Measurements from ENCODE around the gene OR8H3.
"Not testable (repeated sequence)": the region's sequence is repeated elsewhere in the genome, so short reads cannot be mapped to it uniquely, and the experiment has no call there.

The OR8H3 gene

GRCh38 chr11:56122073-56122472 is at the start of gene OR8H3:
Gene OR8H3 (plus strand): TSS chr11:56122373. CDS start chr11:56122373, 0 bp downstream.
- peaks cover 5% of the 10 kb centered on the region for H3K9me3 Mint-ChIP-seq (ENCODE audit: low read depth)
- H3K27me3 Mint-ChIP-seq, result no peaks in the 10 kb centered on the region
- H3K36me3 Mint-ChIP-seq, result no peaks in the 10 kb centered on the region
- no peak within 1 kb of the TSS for H3K27ac Mint-ChIP-seq
- no peaks in the 10 kb centered on the region for H3K4me1 Mint-ChIP-seq (ENCODE audit: low read depth)
- no peak within 1 kb of the TSS for H3K4me3 Mint-ChIP-seq

DNA sequence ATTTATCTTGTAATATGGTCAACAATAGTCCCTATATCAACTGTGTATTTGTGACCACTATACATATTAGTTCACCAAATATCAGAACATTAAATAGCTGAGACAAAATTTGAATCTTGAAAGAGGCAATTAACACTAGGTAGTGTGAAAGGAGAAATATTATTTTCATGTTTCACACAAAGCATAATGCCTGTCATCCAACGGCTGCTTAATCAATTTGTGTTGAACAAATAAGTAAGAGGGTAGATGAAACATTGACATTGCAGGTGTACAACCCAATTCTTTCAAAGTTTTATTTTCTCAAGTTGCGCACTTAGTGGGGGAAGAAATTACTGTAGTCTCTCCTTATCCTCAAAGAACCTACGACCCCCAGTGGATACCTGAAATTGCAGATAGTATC is 32.5 kb upstream of the OR8H3 start:
- Mint-ChIP-seq H3K4me3 (no peak overlapping the region), H3K27me3 (no peaks in the 10 kb centered on the region), H3K36me3 (no peaks in the 10 kb centered on the region), H3K9me3 (ENCODE audit: low read depth) (peaks cover 8% of the 10 kb centered on the region), H3K27ac (no peak overlapping the region), H3K4me1 (ENCODE audit: low read depth) (no peaks in the 10 kb centered on the region)

DNA sequence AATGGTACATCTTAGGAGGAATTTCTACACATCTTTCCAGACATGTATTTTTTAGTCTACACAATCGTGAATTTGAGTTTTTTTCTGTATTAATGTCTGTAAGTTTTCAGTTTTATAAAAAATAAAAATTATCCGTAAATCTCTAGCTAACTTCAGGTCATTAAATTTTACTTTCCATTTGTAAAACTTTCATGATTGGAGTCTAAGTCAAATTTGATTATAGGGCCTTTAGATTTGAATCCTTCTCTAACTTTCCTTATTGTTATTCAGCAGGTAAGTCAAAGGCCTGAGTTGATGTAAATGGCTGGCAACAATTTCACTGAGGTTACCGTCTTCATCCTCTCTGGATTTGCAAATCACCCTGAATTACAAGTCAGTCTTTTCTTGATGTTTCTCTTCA is 29.2 kb upstream of the OR8H3 start, which contains the start of gene OR8I2:
Gene OR8I2, plus strand, starts transcription at position 301 of the 400 bp plus-strand sequence. Its CDS starts 0 bp downstream, at position 301.
- H3K36me3 Mint-ChIP-seq, result no peaks in the 10 kb centered on the region
- H3K4me1 Mint-ChIP-seq (ENCODE audit: low read depth), result no peaks in the 10 kb centered on the region
- H3K27me3 Mint-ChIP-seq, result no peaks in the 10 kb centered on the region
- H3K4me3 Mint-ChIP-seq, result no peak within 1 kb of the TSS
- peaks cover 8% of the 10 kb centered on the region for H3K9me3 Mint-ChIP-seq (ENCODE audit: low read depth)
- H3K27ac Mint-ChIP-seq, result no peak within 1 kb of the TSS

DNA sequence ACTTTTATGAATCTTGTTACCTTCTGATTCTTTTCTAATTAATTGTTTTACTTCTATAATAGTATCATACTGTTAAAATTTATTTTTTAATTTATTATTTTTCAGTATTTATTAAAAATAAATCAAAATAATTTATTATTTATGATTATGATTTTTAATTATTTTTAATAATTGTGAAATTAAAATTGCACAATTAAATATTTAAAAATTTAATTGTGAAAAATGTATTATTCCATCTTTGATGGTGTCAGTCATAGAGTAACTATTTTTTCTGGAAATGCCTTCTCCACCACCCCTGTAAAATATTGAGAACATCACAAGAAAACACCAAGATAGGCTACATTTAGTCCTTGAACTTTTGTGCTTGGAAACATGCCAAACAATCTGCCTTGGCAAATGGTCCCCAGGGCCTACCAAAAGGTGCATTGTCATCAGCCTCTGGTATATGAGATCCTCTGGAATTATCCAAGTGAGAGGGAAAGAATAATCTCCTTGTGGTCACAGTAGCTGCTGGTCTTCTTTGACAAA is 18.9 kb upstream of the OR8H3 start, which contains the start of gene OR8H2:
Gene OR8H2, plus strand, starts transcription at position 478 of the 528 bp plus-strand sequence. CDS start 1,356 bp downstream, outside the sequence.
- H3K27me3 Mint-ChIP-seq, result no peaks in the 10 kb centered on the region
- H3K27ac Mint-ChIP-seq, result no peak within 1 kb of the TSS
- no peaks in the 10 kb centered on the region for H3K36me3 Mint-ChIP-seq
- H3K4me1 Mint-ChIP-seq (ENCODE audit: low read depth), result no peaks in the 10 kb centered on the region
- peaks cover 4% of the 10 kb centered on the region for H3K9me3 Mint-ChIP-seq (ENCODE audit: low read depth)
- H3K4me3 Mint-ChIP-seq, result no peak within 1 kb of the TSS

- Mint-ChIP-seq H3K9me3 (ENCODE audit: low read depth) (peaks cover 6% of the 10 kb centered on the region), H3K4me3 (no peak within 1 kb of the TSS), H3K4me1 (ENCODE audit: low read depth) (no peaks in the 10 kb centered on the region), H3K27ac (no peak within 1 kb of the TSS), H3K36me3 (no peaks in the 10 kb centered on the region), H3K27me3 (no peaks in the 10 kb centered on the region)
These were observed 18.0 kb downstream of the OR8H3 start, which contains the start of gene OR8J3 for GRCh38 chr11:56140151-56140661. Gene OR8J3 (minus strand): TSS chr11:56140201. CDS start chr11:56137718, 2,483 bp downstream.

DNA sequence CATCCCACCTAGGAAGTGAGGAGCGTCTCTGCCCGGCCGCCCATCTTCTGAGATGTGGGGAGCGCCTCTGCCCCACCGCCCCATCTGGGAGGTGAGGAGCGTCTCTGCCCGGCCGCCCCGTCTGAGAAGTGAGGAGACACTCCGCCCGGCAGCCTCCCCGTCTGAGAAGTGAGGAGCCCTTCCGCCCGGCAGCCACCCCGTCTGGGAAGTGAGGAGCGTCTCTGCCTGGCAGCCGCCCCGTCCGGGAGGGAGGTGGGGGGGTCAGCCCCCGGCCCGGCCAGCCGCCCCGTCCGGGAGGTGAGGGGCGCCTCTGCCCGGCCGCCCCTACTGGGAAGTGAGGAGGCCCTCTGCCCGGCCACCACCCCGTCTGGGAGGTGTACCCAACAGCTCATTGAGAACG is 21.5 kb downstream of the OR8H3 start:
- not testable (repeated sequence) for H3K4me1 Mint-ChIP-seq (ENCODE audit: low read depth); H3K9me3 Mint-ChIP-seq (ENCODE audit: low read depth); H3K27me3 Mint-ChIP-seq; H3K27ac Mint-ChIP-seq; H3K36me3 Mint-ChIP-seq; H3K4me3 Mint-ChIP-seq

DNA sequence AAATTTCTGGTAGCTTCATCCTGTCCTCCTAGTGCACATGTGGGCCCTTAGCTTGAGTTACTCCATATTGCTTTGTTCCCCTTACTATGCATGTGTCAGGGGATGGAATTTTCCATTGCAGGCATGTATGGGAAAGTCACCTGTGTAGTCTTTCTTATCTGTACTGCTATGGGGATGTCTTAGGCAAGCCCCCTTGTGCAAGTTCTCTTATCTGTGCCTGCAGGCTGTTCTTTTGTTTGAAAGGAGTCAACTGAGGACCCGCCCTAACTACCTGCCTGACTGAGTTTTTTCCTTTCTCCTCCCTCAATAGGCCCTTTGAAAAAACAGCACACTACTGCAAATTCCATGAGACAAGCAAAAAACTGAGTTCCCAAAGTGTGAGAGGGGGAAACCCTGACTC is 29.2 kb downstream of the OR8H3 start:
- H3K27me3 Mint-ChIP-seq, result no peaks in the 10 kb centered on the region

GRCh38 chr11:56152333-56152732 is 30.2 kb downstream of the OR8H3 start:
- no peak overlapping the region for H3K4me3 Mint-ChIP-seq
- H3K36me3 Mint-ChIP-seq, result no peaks in the 10 kb centered on the region
- peaks cover 21% of the 10 kb centered on the region for H3K9me3 Mint-ChIP-seq (ENCODE audit: low read depth)
- H3K27me3 Mint-ChIP-seq, result no peaks in the 10 kb centered on the region
- no peaks in the 10 kb centered on the region for H3K4me1 Mint-ChIP-seq (ENCODE audit: low read depth)
- no peak overlapping the region for H3K27ac Mint-ChIP-seq

More for the DNA sequence above, 29.2 kb downstream of the OR8H3 start:
- Mint-ChIP-seq H3K4me1 (ENCODE audit: low read depth) (no peaks in the 10 kb centered on the region), H3K4me3 (no peak overlapping the region), H3K9me3 (ENCODE audit: low read depth) (peaks cover 17% of the 10 kb centered on the region), H3K27ac (no peak overlapping the region), H3K36me3 (no peaks in the 10 kb centered on the region)

- Mint-ChIP-seq H3K36me3 (no peaks in the 10 kb centered on the region), H3K9me3 (ENCODE audit: low read depth) (peaks cover 24% of the 10 kb centered on the region), H3K27me3 (no peaks in the 10 kb centered on the region)
These were observed 38.0 kb downstream of the OR8H3 start, which contains the start of gene OR8K5 for GRCh38 chr11:56160217-56160616. Gene OR8K5 (minus strand): TSS chr11:56160317. CDS start chr11:56160317, 0 bp downstream.

GRCh38 chr11:56163804-56164203 is 41.6 kb downstream of the OR8H3 start:
- Mint-ChIP-seq H3K4me1 (ENCODE audit: low read depth) (no peaks in the 10 kb centered on the region), H3K9me3 (ENCODE audit: low read depth) (peaks cover 16% of the 10 kb centered on the region), H3K27ac (no peak overlapping the region), H3K4me3 (no peak overlapping the region), H3K36me3 (no peaks in the 10 kb centered on the region), H3K27me3 (no peaks in the 10 kb centered on the region)

More at GRCh38 chr11:56160217-56160616, 38.0 kb downstream of the OR8H3 start, which contains the start of gene OR8K5:
- Mint-ChIP-seq H3K27ac (no peak within 1 kb of the TSS), H3K4me3 (no peak within 1 kb of the TSS), H3K4me1 (ENCODE audit: low read depth) (no peaks in the 10 kb centered on the region)

DNA sequence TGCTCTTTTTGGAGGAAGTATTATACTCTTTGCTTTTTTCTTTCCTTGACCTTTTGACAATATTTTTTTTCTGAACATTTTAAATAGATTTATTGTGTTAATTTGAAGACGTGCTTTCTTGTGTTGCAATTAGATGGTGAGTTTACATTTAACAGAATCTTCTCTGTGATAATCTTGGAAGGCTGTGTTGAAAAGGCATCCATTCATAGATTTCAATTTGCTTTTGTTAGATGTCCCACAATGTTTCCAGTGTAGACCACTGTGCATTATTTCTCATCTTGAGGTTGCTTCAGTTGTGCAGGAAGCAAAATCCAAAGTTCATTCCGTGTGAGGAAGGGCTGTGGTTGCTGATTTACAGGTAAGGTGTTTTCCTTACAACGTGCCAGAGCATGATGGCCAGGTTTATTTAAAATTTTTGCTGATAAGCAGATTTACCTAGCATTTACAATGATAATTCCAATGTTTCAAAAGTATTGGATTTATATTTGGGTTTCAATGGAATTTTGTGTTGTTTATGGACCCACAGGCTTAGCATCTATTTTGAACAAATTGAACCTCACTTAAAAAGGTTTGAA is 50.2 kb downstream of the OR8H3 start:
- H3K27me3 Mint-ChIP-seq, result no peaks in the 10 kb centered on the region
- no peak overlapping the region for H3K4me3 Mint-ChIP-seq
- H3K9me3 Mint-ChIP-seq (ENCODE audit: low read depth), result peaks cover 14% of the 10 kb centered on the region
- H3K27ac Mint-ChIP-seq, result no peak overlapping the region
- H3K36me3 Mint-ChIP-seq, result no peaks in the 10 kb centered on the region
- H3K4me1 Mint-ChIP-seq (ENCODE audit: low read depth), result no peaks in the 10 kb centered on the region
